HepG2 (cell line): ENCODE data around the gene NOSIP. TPM values are rescaled to one million over a fixed set of nuclear protein-coding genes. Genes with fewer than 3 reads are reported as not detected.
A peak's percentile ranks its signal among the peaks of the same experiment; 100 is the strongest.

ENCODE experiments used
- ARHGAP35 ChIP-seq: sonication (generic); formaldehyde crosslinking; IDR thresholded peaks from 2 replicates; pipeline ENCODE4 v1.9.0; 2022; ENCODE audit warnings: mild to moderate bottlenecking, inconsistent platforms, moderate library complexity, missing genetic modification reagents, borderline replicate concordance
- MBD4 ChIP-seq: IDR thresholded peaks from 2 replicates; pipeline ENCODE4 v1.6.1; 2012; ENCODE audit warnings: low read length, inconsistent platforms, borderline replicate concordance
- NCOR1 ChIP-seq: fragments of 200-600 bp; sonication (generic); IDR thresholded peaks from 2 replicates; pipeline ENCODE4 v1.7.0; 2017; ENCODE audit warnings: antibody characterized with exemption, low read length, borderline replicate concordance
- PHF20 ChIP-seq: sonication (generic); formaldehyde crosslinking; IDR thresholded peaks from 2 replicates; pipeline ENCODE4 v1.5.0; 2020; ENCODE audit warnings: mild to moderate bottlenecking, missing genetic modification reagents
- POLR2G ChIP-seq: fragments of 200-400 bp; formaldehyde crosslinking; IDR thresholded peaks from 2 replicates; pipeline ENCODE4 v1.6.1; 2018; ENCODE audit warnings: mild to moderate bottlenecking, low read depth, low read length, moderate library complexity
- SCMH1 ChIP-seq: sonication (generic); formaldehyde crosslinking; IDR thresholded peaks from 2 replicates; pipeline ENCODE4 v1.9.0; 2021; ENCODE audit warnings: missing genetic modification reagents, mild to moderate bottlenecking, borderline replicate concordance
- SMAD3 ChIP-seq: sonication (generic); formaldehyde crosslinking; IDR thresholded peaks from 2 replicates; pipeline ENCODE4 v1.4.0; 2020; ENCODE audit warnings: missing genetic modification reagents
- TAF1 ChIP-seq: sonication (generic); formaldehyde crosslinking; IDR thresholded peaks from 2 replicates; pipeline ENCODE4 v1.4.0; 2020; ENCODE audit warnings: missing genetic modification reagents
- TBL1XR1 ChIP-seq: fragments of 150-350 bp; IDR thresholded peaks from 2 replicates; pipeline ENCODE4 v1.6.1; 2014; ENCODE audit warnings: borderline replicate concordance, low read length; ENCODE audit not compliant: partially characterized antibody
- ZNF180 ChIP-seq: sonication (generic); formaldehyde crosslinking; IDR thresholded peaks from 2 replicates; pipeline ENCODE4 v1.4.0; 2020; ENCODE audit warnings: low read depth, missing genetic modification reagents, borderline replicate concordance
- ZNF292 ChIP-seq: sonication (generic); formaldehyde crosslinking; IDR thresholded peaks from 2 replicates; pipeline ENCODE4 v1.8.1; 2022; ENCODE audit warnings: mild to moderate bottlenecking, low read depth, missing genetic modification reagents, borderline replicate concordance
- ZNF598 ChIP-seq: sonication (generic); formaldehyde crosslinking; IDR thresholded peaks from 2 replicates; pipeline ENCODE4 v1.5.1; 2020; ENCODE audit warnings: mild to moderate bottlenecking, missing genetic modification reagents, borderline replicate concordance
- ZNF674 ChIP-seq: sonication (generic); formaldehyde crosslinking; IDR thresholded peaks from 2 replicates; pipeline ENCODE4 v1.5.0; 2020; ENCODE audit warnings: low read depth, mild to moderate bottlenecking, missing genetic modification reagents
- polyA plus RNA-seq, 8 experiments: library from polyadenylated mRNA; depleted of rRNA in 3 of 8; stranded (reverse) in 7 of 8; unstranded in 1 of 8; fragments of >200 nt; fragmentation: Illumina TruSeq in 4 of 8; extraction: Trizol in 4 of 8; gene quantifications; 2 replicates each; pipeline versions ENCODE4 v1.2.1 to v1.2.3, GENCODE V29; 2011 to 2016; ENCODE audit warnings: low read depth in 4 of 8, missing spikeins in 1 of 8, mixed read lengths in 1 of 8; ENCODE audit not compliant: insufficient read depth in 1 of 8
- total RNA-seq, 5 experiments: library from RNA; depleted of rRNA; stranded (reverse); fragments of >200 nt; fragmentation: Illumina TruSeq; extraction: Trizol; gene quantifications; 2 replicates each; pipeline ENCODE4 v1.2.3, GENCODE V29; 2016; ENCODE audit warnings: low read depth in 1 of 5
- TF ChIP-seq, protein P1 (sequence below): sonication (generic); formaldehyde crosslinking; IDR thresholded peaks from 2 replicates; pipeline ENCODE4 v1.4.0; 2020; ENCODE audit warnings: missing genetic modification reagents
- TF ChIP-seq, protein P2 (sequence below): sonication (generic); formaldehyde crosslinking; IDR thresholded peaks from 2 replicates; pipeline ENCODE4 v1.9.0; 2021; ENCODE audit warnings: missing genetic modification reagents, borderline replicate concordance
- TF ChIP-seq, protein P3 (sequence below): sonication (generic); formaldehyde crosslinking; IDR thresholded peaks from 2 replicates; pipeline ENCODE4 v1.4.0; 2020; ENCODE audit warnings: missing genetic modification reagents, borderline replicate concordance

Gene NOSIP
- total and polyA plus RNA-seq, 2 of the 13 experiments (the other 11 are each of a cell fraction or from before 2014, with no cell fraction given) = 54.3 to 78.0 TPM

DNA sequence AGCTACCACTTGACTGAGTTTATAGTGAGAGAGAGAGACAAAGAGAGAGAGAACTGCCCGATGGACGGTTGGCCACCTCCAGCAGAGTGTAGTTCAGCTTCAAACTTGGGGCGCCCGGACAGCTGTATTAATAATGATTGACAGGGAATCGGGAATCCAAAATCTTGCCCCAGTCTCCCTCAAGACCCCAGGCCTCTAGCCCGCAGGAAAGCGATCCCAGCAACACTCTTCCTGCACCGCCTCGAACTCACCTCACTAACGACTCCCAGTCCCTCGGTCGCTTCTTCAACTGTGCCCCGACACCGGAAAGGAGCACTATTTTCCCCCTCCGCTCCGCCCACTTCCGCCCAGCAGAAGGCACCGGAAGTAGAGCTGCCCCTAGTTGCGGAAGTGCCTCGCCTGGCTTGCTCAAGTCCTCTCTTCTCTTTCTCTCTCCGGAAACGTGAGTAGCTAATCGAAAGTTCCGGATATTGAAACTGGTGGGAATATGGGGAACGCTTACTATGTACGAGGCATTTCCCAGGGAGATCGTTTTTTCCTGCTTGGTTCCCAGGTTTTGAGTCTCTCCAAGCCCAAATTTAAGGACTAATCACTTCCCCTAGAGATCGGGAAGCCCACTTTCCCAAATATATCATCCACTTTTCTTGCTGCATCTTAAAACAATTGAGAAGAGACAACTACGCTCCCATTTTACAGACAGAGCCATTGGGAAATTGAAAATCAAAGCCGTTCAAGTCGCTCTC is at the start of gene NOSIP (continued):
- TF ChIP-seq TAF1 (CRISPR knock-in tag) = peak; percentile 90
- TF ChIP-seq PHF20 (CRISPR knock-in tag) = peak; percentile 92
- peak; percentile 44 for TF ChIP-seq TBL1XR1
- TF ChIP-seq, protein P1, sequence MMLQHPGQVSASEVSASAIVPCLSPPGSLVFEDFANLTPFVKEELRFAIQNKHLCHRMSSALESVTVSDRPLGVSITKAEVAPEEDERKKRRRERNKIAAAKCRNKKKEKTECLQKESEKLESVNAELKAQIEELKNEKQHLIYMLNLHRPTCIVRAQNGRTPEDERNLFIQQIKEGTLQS = 0 out of 2 replicates have a peak, but pooled peaks have one; percentile 12
- TF ChIP-seq ZNF674 = no peak
- TF ChIP-seq SCMH1 (CRISPR knock-in tag) = no peak
- no peak for TF ChIP-seq MBD4
- no peak for TF ChIP-seq ZNF292 (CRISPR knock-in tag)
- no peak for TF ChIP-seq NCOR1
- TF ChIP-seq, protein P2, sequence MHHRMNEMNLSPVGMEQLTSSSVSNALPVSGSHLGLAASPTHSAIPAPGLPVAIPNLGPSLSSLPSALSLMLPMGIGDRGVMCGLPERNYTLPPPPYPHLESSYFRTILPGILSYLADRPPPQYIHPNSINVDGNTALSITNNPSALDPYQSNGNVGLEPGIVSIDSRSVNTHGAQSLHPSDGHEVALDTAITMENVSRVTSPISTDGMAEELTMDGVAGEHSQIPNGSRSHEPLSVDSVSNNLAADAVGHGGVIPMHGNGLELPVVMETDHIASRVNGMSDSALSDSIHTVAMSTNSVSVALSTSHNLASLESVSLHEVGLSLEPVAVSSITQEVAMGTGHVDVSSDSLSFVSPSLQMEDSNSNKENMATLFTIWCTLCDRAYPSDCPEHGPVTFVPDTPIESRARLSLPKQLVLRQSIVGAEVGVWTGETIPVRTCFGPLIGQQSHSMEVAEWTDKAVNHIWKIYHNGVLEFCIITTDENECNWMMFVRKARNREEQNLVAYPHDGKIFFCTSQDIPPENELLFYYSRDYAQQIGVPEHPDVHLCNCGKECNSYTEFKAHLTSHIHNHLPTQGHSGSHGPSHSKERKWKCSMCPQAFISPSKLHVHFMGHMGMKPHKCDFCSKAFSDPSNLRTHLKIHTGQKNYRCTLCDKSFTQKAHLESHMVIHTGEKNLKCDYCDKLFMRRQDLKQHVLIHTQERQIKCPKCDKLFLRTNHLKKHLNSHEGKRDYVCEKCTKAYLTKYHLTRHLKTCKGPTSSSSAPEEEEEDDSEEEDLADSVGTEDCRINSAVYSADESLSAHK (CRISPR knock-in tag) = 0 out of 2 replicates have a peak, but pooled peaks have one; percentile 44
- TF ChIP-seq ZNF598 = no peak
- TF ChIP-seq, protein P3, sequence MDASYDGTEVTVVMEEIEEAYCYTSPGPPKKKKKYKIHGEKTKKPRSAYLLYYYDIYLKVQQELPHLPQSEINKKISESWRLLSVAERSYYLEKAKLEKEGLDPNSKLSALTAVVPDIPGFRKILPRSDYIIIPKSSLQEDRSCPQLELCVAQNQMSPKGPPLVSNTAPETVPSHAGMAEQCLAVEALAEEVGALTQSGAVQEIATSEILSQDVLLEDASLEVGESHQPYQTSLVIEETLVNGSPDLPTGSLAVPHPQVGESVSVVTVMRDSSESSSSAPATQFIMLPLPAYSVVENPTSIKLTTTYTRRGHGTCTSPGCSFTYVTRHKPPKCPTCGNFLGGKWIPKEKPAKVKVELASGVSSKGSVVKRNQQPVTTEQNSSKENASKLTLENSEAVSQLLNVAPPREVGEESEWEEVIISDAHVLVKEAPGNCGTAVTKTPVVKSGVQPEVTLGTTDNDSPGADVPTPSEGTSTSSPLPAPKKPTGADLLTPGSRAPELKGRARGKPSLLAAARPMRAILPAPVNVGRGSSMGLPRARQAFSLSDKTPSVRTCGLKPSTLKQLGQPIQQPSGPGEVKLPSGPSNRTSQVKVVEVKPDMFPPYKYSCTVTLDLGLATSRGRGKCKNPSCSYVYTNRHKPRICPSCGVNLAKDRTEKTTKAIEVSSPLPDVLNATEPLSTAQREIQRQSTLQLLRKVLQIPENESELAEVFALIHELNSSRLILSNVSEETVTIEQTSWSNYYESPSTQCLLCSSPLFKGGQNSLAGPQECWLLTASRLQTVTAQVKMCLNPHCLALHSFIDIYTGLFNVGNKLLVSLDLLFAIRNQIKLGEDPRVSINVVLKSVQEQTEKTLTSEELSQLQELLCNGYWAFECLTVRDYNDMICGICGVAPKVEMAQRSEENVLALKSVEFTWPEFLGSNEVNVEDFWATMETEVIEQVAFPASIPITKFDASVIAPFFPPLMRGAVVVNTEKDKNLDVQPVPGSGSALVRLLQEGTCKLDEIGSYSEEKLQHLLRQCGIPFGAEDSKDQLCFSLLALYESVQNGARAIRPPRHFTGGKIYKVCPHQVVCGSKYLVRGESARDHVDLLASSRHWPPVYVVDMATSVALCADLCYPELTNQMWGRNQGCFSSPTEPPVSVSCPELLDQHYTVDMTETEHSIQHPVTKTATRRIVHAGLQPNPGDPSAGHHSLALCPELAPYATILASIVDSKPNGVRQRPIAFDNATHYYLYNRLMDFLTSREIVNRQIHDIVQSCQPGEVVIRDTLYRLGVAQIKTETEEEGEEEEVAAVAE (CRISPR knock-in tag) = peak; percentile 86; the same call in 1 of the 2 replicates
- peak; percentile 98 for TF ChIP-seq POLR2G
- no peak for TF ChIP-seq ARHGAP35
- TF ChIP-seq ZNF180 (CRISPR knock-in tag) = no peak
- TF ChIP-seq SMAD3 (CRISPR knock-in tag) = peak; percentile 91; the same call in 1 of the 2 replicates
